GM04504 (cell line): Measurements from ENCODE around the gene TLCD3B.
"Not testable (repeated sequence)": the region's sequence is repeated elsewhere in the genome, so short reads cannot be mapped to it uniquely, and the experiment has no call there.

Experiments
- DNase-seq: peaks from one replicate; pipeline ENCODE4 v3.0.0-alpha.2; 2012; ENCODE audit warnings: low read depth

TLCD3B gene

GRCh38 chr16:30060836-30061554 is 29.9 kb upstream of the TLCD3B start:
- DNase-seq = no peak

DNA sequence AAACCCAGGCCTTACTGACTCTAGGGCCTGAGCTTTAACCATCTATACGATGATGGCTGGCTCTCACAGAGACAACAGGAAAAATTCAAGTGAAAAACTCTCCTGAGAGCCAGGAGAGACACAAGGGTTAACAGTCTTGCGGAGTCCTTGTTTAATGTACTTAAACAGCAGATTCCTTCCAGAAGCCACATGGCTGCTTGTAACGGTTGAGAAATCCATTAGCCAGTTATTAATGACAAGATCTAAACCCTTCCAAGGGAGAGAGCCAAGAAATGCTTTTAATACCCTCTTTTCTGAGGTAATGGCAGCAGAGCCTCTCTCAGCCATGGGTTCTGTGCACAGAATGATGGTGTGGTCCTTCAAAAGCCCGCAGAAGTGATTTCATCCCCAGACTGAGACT is 29.3 kb upstream of the TLCD3B start:
- no peak for DNase-seq

DNA sequence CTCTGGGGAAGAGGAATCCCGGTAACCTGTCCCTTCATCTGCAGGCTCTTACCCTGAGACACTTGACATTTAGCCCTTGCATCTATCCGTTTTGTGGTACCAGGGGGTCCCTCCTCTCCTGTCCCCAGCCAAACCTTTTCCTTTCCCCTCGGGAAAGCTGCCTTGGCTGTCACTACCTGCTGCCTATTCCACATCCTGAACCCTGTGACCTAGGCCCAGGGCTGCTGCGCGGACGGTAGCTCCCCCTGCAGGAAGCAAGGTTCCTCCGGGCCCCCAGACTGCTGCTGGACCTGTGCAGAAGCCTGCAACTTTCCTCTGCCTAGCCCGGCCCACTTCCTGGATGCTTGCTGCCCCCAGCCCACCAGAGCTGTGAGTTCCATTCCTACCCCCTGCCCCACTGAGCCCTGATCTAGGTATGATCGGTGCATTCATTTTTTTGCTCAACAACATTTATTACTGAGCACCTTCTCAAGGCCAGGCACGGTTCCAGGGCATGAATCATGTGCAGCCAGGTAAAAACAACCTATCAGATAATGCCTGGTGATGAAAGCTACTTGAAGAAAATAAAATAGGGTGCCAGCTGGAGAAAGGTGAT is 24.0 kb upstream of the TLCD3B start:
- no peak for DNase-seq

DNA sequence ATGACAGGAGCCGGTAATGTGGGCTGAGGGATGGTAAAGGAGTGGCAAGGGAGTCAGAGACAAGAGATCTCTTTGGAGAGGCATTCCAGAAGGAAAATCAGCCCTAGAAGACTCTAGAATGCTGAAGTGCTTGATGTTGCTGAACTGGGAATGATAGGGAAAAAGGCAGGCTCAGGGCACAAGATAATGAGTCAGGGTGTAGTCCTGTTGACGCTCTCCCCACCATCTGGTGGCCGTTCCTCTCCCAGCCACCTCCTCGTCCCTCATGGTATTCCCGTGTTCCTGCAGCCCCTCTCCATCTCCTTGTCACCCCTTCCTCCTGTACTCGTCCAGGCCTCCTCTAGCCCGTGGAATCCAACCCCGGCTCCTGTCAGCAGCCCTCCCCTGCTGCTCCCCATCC is 23.4 kb upstream of the TLCD3B start:
- no peak for DNase-seq

DNA sequence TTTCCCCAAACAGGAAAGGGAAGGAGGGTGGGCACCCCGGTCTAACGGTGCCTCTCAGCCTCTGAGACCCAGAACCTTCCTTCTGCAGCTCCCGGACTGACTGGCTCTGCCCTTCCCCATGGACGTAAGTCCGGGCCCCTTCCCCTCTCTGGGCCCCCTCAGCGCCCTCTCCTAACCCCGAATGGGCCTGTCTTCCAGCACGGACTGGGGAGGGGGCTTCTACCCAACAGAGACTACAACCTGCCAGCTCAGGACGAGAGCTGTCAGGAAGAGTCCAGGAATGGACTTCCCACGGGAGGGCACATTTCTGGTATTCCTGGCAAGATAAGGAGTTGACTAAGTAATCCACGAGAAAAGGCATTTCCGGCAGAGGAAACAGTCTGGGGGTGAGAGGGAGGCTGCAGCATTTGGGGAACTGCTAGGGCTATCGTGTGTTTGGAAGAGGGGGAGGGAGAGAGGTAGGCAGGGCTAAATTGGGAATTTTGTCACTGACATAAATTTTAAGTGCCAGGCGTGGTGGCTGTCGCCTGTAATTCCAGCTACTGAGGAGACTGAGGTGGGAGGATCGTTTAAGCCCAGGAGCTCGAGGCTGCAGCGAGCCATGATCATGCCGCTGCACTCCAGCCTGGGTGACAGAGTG is 22.4 kb upstream of the TLCD3B start:
- DNase-seq = no peak

DNA sequence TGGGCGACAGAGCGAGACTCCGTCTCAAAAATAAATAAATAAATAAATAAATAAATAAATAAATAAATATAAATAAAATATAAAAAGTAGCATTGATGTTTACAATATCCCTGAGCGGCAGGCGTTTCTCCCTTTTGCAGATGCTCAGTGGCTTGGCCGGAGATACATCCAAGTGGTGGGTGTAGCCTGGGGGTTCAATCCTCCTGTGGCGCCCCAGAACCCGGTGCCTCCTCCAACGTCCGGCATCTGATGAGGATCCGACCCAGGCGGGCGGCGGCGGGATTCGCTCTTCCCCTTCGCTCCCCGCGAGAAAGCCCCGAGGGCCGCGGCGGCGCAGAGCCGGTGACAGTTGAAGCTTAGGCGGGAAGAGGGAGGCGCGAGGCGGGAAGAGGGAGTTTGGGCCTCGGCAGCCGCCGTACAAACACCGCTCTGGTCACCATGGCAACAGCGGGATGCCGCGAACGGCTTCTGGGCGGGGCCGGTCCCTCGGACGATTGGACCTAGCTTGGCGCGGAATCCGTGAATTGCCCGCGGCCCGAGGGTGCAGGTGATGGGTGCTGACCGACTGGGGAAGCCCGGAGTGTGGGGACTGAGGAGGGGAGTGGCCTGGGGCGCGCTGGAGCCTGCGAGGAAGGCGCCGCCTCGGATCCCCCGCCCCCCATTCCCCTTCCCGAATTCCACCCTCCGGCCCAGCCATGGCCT is 21.8 kb upstream of the TLCD3B start:
- peak; percentile 78 for DNase-seq

- DNase-seq = no peak
Observed at GRCh38 chr16:30051518-30051917, 20.4 kb upstream of the TLCD3B start.

GRCh38 chr16:30049871-30050270 is 18.8 kb upstream of the TLCD3B start:
- DNase-seq = no peak

GRCh38 chr16:30046588-30046987 is 15.5 kb upstream of the TLCD3B start:
- no peak for DNase-seq

GRCh38 chr16:30046178-30046577 is 15.1 kb upstream of the TLCD3B start:
- no peak for DNase-seq

DNA sequence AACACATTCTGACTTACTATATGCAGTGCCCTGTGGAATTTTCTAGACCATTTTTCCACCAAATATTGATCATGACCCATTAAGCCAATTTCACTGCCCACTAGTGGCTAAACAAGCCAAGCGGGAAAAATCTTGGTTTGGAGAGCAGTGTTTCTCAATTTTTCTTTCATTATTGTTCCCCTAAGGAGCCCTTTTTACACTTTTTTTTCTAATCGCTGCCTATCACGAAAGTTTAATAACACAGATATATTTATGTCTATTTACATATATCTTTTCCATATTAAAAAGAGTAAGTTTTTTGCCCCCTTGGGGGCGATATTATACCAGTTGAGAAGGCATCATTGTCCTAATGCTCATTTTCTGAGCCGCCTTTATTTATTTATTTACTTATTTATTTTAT is 10.8 kb upstream of the TLCD3B start:
- no peak for DNase-seq

- DNase-seq = not testable (repeated sequence)
Observed at GRCh38 chr16:30040690-30041089, 9.6 kb upstream of the TLCD3B start.

DNA sequence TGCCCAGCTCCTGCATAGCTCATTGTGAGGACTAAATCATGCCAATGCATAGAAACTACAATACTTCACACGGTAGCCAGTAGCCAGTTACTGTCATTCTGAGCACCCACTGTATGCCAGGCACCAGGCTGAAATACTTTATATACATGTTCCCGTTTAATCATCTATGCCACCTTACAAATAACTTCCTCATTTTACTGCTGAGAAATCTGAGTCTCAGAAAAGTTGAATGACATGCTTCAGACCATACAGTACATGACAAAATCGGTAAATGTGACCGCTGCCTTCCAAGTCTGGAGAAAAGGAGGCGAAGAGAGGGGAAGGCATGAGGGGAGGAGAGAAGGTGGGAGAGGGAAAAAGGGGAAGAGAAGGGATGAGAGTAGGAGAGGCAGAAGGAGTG is 9.2 kb upstream of the TLCD3B start:
- no peak for DNase-seq

- no peak for DNase-seq
Observed at GRCh38 chr16:30033270-30033669, 2.2 kb upstream of the TLCD3B start.

GRCh38 chr16:30032083-30032819 is 1.2 kb upstream of the TLCD3B start:
- no peak for DNase-seq

DNA sequence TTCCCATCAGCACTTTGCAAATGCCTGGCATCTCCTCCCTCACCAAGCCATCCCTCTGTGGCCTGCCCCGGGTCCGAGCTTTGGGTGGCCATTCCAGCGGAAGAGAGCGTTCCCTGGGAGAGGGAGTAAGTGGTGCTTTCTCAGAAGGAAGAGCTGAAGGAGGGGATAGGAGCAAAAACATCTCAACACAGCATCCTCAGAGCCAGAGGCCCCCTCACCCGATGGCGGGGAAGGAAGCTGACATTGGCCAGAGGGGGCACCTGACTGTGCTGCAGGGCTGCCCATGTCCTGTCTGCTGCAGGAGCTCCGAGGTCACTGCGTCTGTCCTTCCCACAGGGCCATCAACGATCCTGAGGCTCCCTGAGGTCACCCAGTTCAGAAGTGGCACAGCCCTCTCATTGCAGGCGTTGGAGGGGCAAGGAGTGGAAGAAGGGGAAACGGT is 427 bp upstream of the TLCD3B start:
- DNase-seq = no peak

- DNase-seq = no peak
Observed at GRCh38 chr16:30030011-30030685, 923 bp downstream of the TLCD3B start.

GRCh38 chr16:30028438-30029076 is 2.5 kb downstream of the TLCD3B start:
- DNase-seq = no peak

- DNase-seq = no peak
Observed at GRCh38 chr16:30027588-30028437, 3.3 kb downstream of the TLCD3B start.

DNA sequence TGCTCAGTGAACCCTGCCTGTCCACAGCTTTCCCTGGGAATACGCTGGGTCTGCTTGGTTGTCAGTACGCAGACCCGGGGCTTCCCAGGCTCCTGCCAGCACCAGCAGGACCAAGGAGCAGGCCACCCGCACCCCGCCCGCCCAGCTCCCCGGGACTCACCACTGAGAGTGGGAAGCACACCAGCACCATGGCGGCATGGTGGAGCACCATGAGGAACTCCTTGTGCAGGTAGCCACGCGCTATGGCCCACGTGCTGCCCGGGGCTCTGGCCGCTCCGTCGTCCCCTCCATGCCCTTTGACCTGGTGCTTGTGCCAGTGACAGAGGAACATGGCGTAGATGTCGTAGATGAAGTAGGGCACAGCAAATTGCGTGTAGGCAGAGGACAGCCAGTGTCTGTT is 4.6 kb downstream of the TLCD3B start:
- no peak for DNase-seq
